GM19035 (cell line): Measurements from ENCODE around the gene TMPRSS11E.
"Not testable (repeated sequence)": the region's sequence is repeated elsewhere in the genome, so short reads cannot be mapped to it uniquely, and the experiment has no call there.

ENCODE experiments used
- ATAC-seq: cut with Tn5 transposase; IDR thresholded peaks from one replicate; pipeline ENCODE4 v1.9.1; 2021; ENCODE audit not compliant: unreplicated experiment

The TMPRSS11E gene

GRCh38 chr4:68447201-68447600 is at the start of gene TMPRSS11E:
TMPRSS11E (plus strand) TSS chr4:68447463; CDS start chr4:68447513, 50 bp downstream.
- no peak for ATAC-seq

GRCh38 chr4:68399306-68399705 is 48.0 kb upstream of the TMPRSS11E start:
- ATAC-seq, result no peak

- no peak for ATAC-seq
These were observed 46.0 kb upstream of the TMPRSS11E start for GRCh38 chr4:68401231-68401630.

- ATAC-seq, result no peak
These were observed 43.1 kb upstream of the TMPRSS11E start for GRCh38 chr4:68404153-68404552.

GRCh38 chr4:68405718-68406478 is 41.4 kb upstream of the TMPRSS11E start:
- ATAC-seq, result not testable (repeated sequence)

- no peak for ATAC-seq
These were observed 40.8 kb upstream of the TMPRSS11E start for GRCh38 chr4:68406479-68406859.

GRCh38 chr4:68407015-68407867 is 40.0 kb upstream of the TMPRSS11E start:
- ATAC-seq, result not testable (repeated sequence)

- no peak for ATAC-seq
These were observed 39.4 kb upstream of the TMPRSS11E start for GRCh38 chr4:68407868-68408190.

- ATAC-seq, result no peak
These were observed 37.1 kb upstream of the TMPRSS11E start for GRCh38 chr4:68410149-68410548.

- ATAC-seq, result no peak
These were observed 36.6 kb upstream of the TMPRSS11E start for GRCh38 chr4:68410643-68411042.

GRCh38 chr4:68412031-68412430 is 35.2 kb upstream of the TMPRSS11E start:
- not testable (repeated sequence) for ATAC-seq

GRCh38 chr4:68416591-68416990 is 30.7 kb upstream of the TMPRSS11E start:
- ATAC-seq, result no peak

- no peak for ATAC-seq
These were observed 20.7 kb upstream of the TMPRSS11E start for GRCh38 chr4:68426516-68426915.

GRCh38 chr4:68430337-68430736 is 16.9 kb upstream of the TMPRSS11E start:
- no peak for ATAC-seq

GRCh38 chr4:68432320-68432719 is 14.9 kb upstream of the TMPRSS11E start:
- no peak for ATAC-seq

- ATAC-seq, result no peak
These were observed 13.7 kb upstream of the TMPRSS11E start for GRCh38 chr4:68433582-68433981.

- ATAC-seq, result no peak
These were observed 13.0 kb upstream of the TMPRSS11E start for GRCh38 chr4:68434277-68434676.

- ATAC-seq, result no peak
These were observed 12.4 kb upstream of the TMPRSS11E start for GRCh38 chr4:68434836-68435235.

- ATAC-seq, result no peak
These were observed 2.2 kb upstream of the TMPRSS11E start for GRCh38 chr4:68445111-68445510.

- ATAC-seq, result peak; percentile 88
These were observed 4.3 kb downstream of the TMPRSS11E start for GRCh38 chr4:68451246-68452211.

- no peak for ATAC-seq
These were observed 12.8 kb downstream of the TMPRSS11E start for GRCh38 chr4:68460085-68460484.
